Heart right ventricle (tissue), 16 donors: ENCODE measurements around the gene HS6ST3. TPM values are rescaled to one million over a fixed set of nuclear protein-coding genes. Genes with fewer than 3 reads are reported as not detected.

ENCODE experiments used
- ATAC-seq, 8 donors: fragments of 200-7000 bp; cut with Tn5 transposase; one replicate each; pipeline ENCODE4 v1.9.1; 2020; ENCODE audit warnings: mild to moderate bottlenecking in 8 of 8, moderate library complexity in 8 of 8, moderate number of reproducible peaks in 1 of 8
- DNase-seq, 2 donors: peaks; one replicate each; pipeline ENCODE4 v3.0.0-alpha.2; 2020
- H3K27ac ChIP-seq, 10 donors: fragments of 200-600 bp; sonication (generic) in 2 of 10; one replicate each; pipeline versions ENCODE4 v1.5.0 to v1.8.0; 2020 to 2022; ENCODE audit warnings: mild to moderate bottlenecking in 3 of 10
- H3K27me3 ChIP-seq, 7 donors: fragments of 200-600 bp; one replicate each; pipeline ENCODE4 v1.8.0; 2021 to 2022; ENCODE audit warnings: mild to moderate bottlenecking in 2 of 7
- H3K36me3 ChIP-seq, 9 donors: fragments of 200-600 bp; sonication (generic) in 1 of 9; one replicate each; pipeline versions ENCODE4 v1.5.0 to v1.8.0; 2020 to 2022; ENCODE audit warnings: mild to moderate bottlenecking in 2 of 9
- H3K4me1 ChIP-seq, 9 donors: fragments of 200-600 bp; sonication (generic) in 1 of 9; one replicate each; pipeline versions ENCODE4 v1.5.0 to v1.8.0; 2020 to 2022; ENCODE audit warnings: mild to moderate bottlenecking in 4 of 9
- H3K4me3 ChIP-seq, 10 donors: fragments of 200-600 bp; sonication (generic) in 2 of 10; one replicate each; pipeline versions ENCODE4 v1.5.0 to v1.8.0; 2020 to 2022; ENCODE audit warnings: mild to moderate bottlenecking in 7 of 10, moderate library complexity in 2 of 10
- H3K9me3 ChIP-seq, 11 donors: fragments of 200-600 bp in 10 of 11; sonication (generic) in 2 of 11; one replicate each; pipeline versions ENCODE4 v1.5.0 to v1.8.0; 2013 to 2022; ENCODE audit warnings: mild to moderate bottlenecking in 2 of 11, control low read depth in 1 of 11, moderate library complexity in 1 of 11
- WGBS, 2 donors: extraction: QIAGEN DNeasy Blood & Tissue Kit; methylation state at CpG; one replicate each; pipeline ENCODE4 v1.1.7; 2013; ENCODE audit warnings: inconsistent platforms in 1 of 2; 5-methylcytosine and 5-hydroxymethylcytosine counted together
- intact Hi-C, 10 donors: fragments of 100-400 bp; cut with DNase I; formaldehyde crosslinking; loops; one replicate each; pipeline versions ENCODE4 v1.11.1 to v1.14.2; 2022
- polyA plus RNA-seq, 2 donors: library from polyadenylated mRNA; stranded (reverse); fragments of 200-250 nt; gene quantifications; one replicate each; pipeline ENCODE4 v1.2.3, GENCODE V29; 2013
- total RNA-seq, 10 donors: library from RNA; stranded (reverse); fragmentation: NEBNext Ultra II Directional in 3 of 10; extraction: Animal tissue kit (Norgen Biotek cat#: 25700) in 3 of 10; gene quantifications; one replicate each; pipeline versions ENCODE4 v1.2.1 to v1.2.4, GENCODE V29; 2021 to 2023
- TF ChIP-seq, protein P1 (sequence below), 9 donors: fragments of 200-600 bp; sonication (generic) in 2 of 9; IDR thresholded peaks; one replicate each; pipeline versions ENCODE4 v1.5.0 to v1.8.0; 2021 to 2022; ENCODE audit warnings: antibody characterized with exemption in 9 of 9, mild to moderate bottlenecking in 5 of 9, moderate library complexity in 1 of 9
- donor health status: Arrhythmogenic right ventricular cardiomyopathy.
- donor health status: ischemic (EF 13 %, LVEDD 7.1; RV severe dilation, severe dysfunction).
- donor health status: healthy with polysubstance abuse.
- donor health status: DM: no; HTN: yes; CAD: no.
- donor health status: DM: no; HTN: no; CAD: no.
- donor health status: ischemic (EF 25% LVEDD 6.9; RV normal size, moderate dysfunction).
- donor health status: ischemic (EF 25% LVEDD 5.7; RV mildly dilated, moderate dysfunction).
- donor health status: healthy.
- donor health status: DM: yes; HTN: yes; CAD: no.
- donor health status: Ischemic cardiomyopathy.
- donor health status: ischemic (EF 35%, LVEDD 5.7; RV mildly dilated, moderate dysfunction).
- donor health status: nonischemic (EF 11% LVEDD 7.7; RV severe dilation, severe dysfunction).
- donor health status: DM: yes; HTN: yes; CAD: no.
- donor health status: PGD.
- donor health status: ischemic (EF 29% LVEDD 5.4; RV normal size, mild dysfunction).
- donor health status: nonischemic (EF 23%, LVEDD 6.1; RV moderate dilation, normal function).

HS6ST3 gene
- total and polyA plus RNA-seq, 12 donors, result 0.01 to 7.6 (median 1.2) TPM

DNA sequence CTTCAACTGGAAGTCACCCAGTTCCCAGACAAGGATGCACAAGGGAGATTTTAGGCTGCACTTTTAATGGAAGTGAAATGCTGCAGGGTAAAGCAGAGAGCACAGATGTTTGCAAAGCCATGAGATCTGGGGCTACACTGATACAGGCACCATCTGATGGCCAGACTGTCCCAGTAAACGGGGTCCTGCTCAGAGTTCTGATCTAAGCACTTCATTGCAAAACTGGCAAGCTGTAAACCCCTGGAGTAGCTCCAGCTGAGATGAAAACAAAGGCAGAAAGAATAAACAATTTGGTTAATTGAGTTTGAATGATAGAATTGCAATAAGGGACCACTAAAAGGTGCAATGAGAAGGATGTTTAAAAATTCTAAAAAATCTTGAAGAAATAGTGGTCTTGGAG lies 707.2 kb downstream of the HS6ST3 start:
- Histone ChIP-seq H3K36me3 (no peaks in the 10 kb centered on the region), H3K9me3 (no peaks in the 10 kb centered on the region), H3K27ac (no peak overlapping the region), H3K4me1 (no peaks in the 10 kb centered on the region), H3K27me3 (peaks cover 0 to 3% (median 0%) of the 10 kb centered on the region in 7 donors), H3K4me3 (no peak overlapping the region)
- TF ChIP-seq, protein P1, sequence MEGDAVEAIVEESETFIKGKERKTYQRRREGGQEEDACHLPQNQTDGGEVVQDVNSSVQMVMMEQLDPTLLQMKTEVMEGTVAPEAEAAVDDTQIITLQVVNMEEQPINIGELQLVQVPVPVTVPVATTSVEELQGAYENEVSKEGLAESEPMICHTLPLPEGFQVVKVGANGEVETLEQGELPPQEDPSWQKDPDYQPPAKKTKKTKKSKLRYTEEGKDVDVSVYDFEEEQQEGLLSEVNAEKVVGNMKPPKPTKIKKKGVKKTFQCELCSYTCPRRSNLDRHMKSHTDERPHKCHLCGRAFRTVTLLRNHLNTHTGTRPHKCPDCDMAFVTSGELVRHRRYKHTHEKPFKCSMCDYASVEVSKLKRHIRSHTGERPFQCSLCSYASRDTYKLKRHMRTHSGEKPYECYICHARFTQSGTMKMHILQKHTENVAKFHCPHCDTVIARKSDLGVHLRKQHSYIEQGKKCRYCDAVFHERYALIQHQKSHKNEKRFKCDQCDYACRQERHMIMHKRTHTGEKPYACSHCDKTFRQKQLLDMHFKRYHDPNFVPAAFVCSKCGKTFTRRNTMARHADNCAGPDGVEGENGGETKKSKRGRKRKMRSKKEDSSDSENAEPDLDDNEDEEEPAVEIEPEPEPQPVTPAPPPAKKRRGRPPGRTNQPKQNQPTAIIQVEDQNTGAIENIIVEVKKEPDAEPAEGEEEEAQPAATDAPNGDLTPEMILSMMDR (IDR thresholded peaks at IDR 0.05), result no peak
- WGBS, 2 donors, result 17 to 23% methylated on average over 1 of the region's 1 CpG
- intact Hi-C loops, result no loop called here
- no peak for DNase-seq
- ATAC-seq, result no peak

DNA sequence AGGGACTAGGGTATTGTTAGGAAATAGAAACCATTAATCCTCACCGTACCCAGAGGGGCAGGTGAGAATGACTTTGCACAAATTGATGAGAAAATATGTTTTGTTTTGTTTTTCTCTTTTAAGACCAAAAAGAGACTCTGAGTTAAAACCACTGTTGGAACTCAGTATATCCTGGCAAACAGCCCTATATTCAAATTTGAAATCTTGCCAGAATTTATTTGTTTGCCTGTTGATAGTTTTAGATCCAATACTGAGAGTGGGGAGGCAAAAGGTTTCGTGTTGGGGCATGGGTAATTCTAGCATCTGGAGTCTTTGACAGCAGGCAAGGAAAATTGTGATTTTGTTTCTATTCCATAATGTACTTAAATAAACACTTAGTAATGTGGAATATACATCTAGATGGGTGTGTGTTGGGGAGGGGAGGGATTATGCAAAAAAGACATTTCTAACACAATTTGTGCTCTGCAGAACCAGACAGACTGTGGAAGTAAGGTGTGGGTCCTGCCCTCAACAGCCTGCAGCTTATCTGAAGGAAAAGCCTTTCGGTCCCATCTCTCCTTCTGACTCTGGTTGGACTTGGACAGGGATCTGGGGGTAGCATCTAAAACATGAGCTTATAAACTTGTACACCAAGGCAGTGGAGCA lies 713.7 kb downstream of the HS6ST3 start:
- H3K9me3 ChIP-seq, result no peaks in the 10 kb centered on the region
- no peak for ATAC-seq
- no peak overlapping the region for H3K4me3 ChIP-seq
- 76% methylated on average over 3 of the region's 3 CpGs for WGBS, 2 donors
- H3K4me1 ChIP-seq, result no peaks in the 10 kb centered on the region
- no peak for DNase-seq
- H3K36me3 ChIP-seq, result no peaks in the 10 kb centered on the region
- H3K27ac ChIP-seq, result no peak overlapping the region
- intact Hi-C loops, result no loop called here
- peaks cover 0 to 3% (median 0%) of the 10 kb centered on the region in 7 donors for H3K27me3 ChIP-seq
- TF ChIP-seq, protein P1 (IDR thresholded peaks at IDR 0.05), result no peak

DNA sequence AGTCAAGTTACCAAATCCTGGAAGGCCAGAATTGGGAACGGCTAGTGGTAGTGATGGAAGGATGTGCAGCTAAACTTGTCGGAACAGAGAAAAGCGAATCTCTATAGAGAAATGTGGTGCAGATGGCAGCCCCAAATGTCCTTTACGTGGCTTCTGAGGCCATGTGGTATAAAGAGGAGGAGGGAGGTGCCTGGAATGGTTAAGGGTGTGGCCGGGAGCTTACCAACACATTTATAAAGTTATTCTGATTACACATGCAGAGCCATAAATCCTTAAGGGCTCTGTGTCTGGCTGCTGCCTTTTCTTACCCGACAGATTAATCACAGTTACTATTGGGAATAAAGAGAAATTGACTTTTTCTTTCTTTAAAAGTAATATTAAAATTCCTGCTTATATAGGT lies 714.3 kb downstream of the HS6ST3 start:
- no peak overlapping the region for H3K4me3 ChIP-seq
- no peaks in the 10 kb centered on the region for H3K36me3 ChIP-seq
- WGBS, 2 donors, result 91% methylated on average over 6 of the region's 6 CpGs
- H3K27ac ChIP-seq, result no peak overlapping the region
- intact Hi-C loops, result no loop called here
- TF ChIP-seq, protein P1 (IDR thresholded peaks at IDR 0.05), result no peak
- H3K4me1 ChIP-seq, result no peaks in the 10 kb centered on the region
- no peaks in the 10 kb centered on the region for H3K9me3 ChIP-seq
- peaks cover 0 to 3% (median 0%) of the 10 kb centered on the region in 7 donors for H3K27me3 ChIP-seq
- DNase-seq (no peak), ATAC-seq (no peak)

DNA sequence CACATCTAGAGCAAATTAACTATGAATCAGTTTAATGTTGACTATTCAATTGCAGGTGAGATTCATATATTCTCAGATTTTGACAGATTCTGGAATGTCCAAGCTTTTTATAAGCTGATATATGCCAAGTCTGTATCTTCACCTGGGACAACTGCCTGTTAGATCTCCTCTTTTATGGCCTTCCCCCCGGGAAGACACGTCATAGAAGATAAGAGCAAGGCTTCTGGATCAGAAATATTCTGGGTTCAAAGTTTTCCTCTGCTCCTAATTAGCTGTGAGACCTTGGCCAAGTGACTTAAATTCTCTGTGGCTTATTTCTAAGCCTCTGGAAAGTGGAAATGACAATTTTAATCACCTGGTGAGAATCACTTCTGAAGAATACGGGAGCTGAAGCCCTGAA lies 716.8 kb downstream of the HS6ST3 start:
- TF ChIP-seq, protein P1 (IDR thresholded peaks at IDR 0.05), result no peak
- Histone ChIP-seq H3K27ac (no peak overlapping the region), H3K27me3 (no peaks in the 10 kb centered on the region), H3K9me3 (no peaks in the 10 kb centered on the region), H3K4me3 (no peak overlapping the region), H3K4me1 (peaks cover 0 to 12% (median 6%) of the 10 kb centered on the region in 9 donors), H3K36me3 (no peaks in the 10 kb centered on the region)
- no peak for ATAC-seq
- WGBS, 2 donors, result 81 to 85% methylated on average over 3 of the region's 3 CpGs
- intact Hi-C loops, result no loop called here
- DNase-seq, result no peak
